K562 (cell line): Measurements from ENCODE around the gene TP53BP2. TPM values are rescaled to one million over a fixed set of nuclear protein-coding genes. Genes with fewer than 3 reads are reported as not detected.

Source experiments
- CBX5 ChIP-seq: IDR thresholded peaks from 2 replicates; pipeline ENCODE4 v1.6.1; 2014; ENCODE audit warnings: low read depth, borderline replicate concordance
- GABPB1 ChIP-seq: sonication (generic); formaldehyde crosslinking; IDR thresholded peaks from 2 replicates; pipeline ENCODE4 v1.8.0; 2022; ENCODE audit warnings: mild to moderate bottlenecking, missing genetic modification reagents
- MAFF ChIP-seq: IDR thresholded peaks from 2 replicates; pipeline ENCODE4 v1.6.1; 2012; ENCODE audit warnings: low read length, improper control_type of control experiment
- NCOA1 ChIP-seq: fragments of 450-650 bp; IDR thresholded peaks from 2 replicates; pipeline ENCODE4 v1.6.1; 2016; ENCODE audit warnings: low read depth
- NFYB ChIP-seq: IDR thresholded peaks from 2 replicates; pipeline ENCODE4 v1.6.1; 2011; ENCODE audit warnings: mild to moderate bottlenecking, moderate library complexity; ENCODE audit not compliant: insufficient read length; ENCODE audit errors: extremely low read depth
- RB1 ChIP-seq: fragments of 450-650 bp; IDR thresholded peaks from 2 replicates; pipeline ENCODE4 v1.6.1; 2017; ENCODE audit warnings: low read depth, mild to moderate bottlenecking
- RBBP5 ChIP-seq: fragments of 200-600 bp; sonication (generic); IDR thresholded peaks from 2 replicates; pipeline ENCODE4 v1.6.1; 2012; ENCODE audit warnings: borderline replicate concordance, mild to moderate bottlenecking, low read length, control low read depth, inconsistent platforms; ENCODE audit not compliant: insufficient read depth, poor library complexity, severe bottlenecking
- ZFP1 ChIP-seq: fragments of 450-650 bp; formaldehyde crosslinking; IDR thresholded peaks from 2 replicates; pipeline ENCODE4 v1.4.0; 2020; ENCODE audit warnings: mild to moderate bottlenecking, mixed read lengths
- polyA plus RNA-seq, 8 experiments: library from polyadenylated mRNA; depleted of rRNA in 4 of 8; stranded (reverse) in 5 of 8; unstranded in 3 of 8; fragments of >200 nt; fragmentation: Nextera tagmentation in 2 of 8; fragmentation: Illumina TruSeq in 1 of 8; extraction: Ambion mirVana in 2 of 8; extraction: Trizol in 1 of 8; gene quantifications; 2 replicates each; pipeline versions ENCODE4 v1.2.1 to v1.2.3, GENCODE V29; 2011 to 2014; ENCODE audit warnings: inconsistent platforms in 1 of 8, missing spikeins in 1 of 8
- total RNA-seq, 7 experiments: library from RNA; depleted of rRNA in 6 of 7; stranded (reverse); fragments of >200 nt in 6 of 7; fragmentation: Illumina TruSeq in 2 of 7; extraction: Trizol in 2 of 7; gene quantifications; 2 replicates each; pipeline versions ENCODE4 v1.2.1 to v1.2.3, GENCODE V29; 2011 to 2021; ENCODE audit warnings: low replicate concordance in 1 of 7
- TF ChIP-seq, protein P1 (sequence below): sonication (generic); formaldehyde crosslinking; IDR thresholded peaks from 2 replicates; pipeline ENCODE4 v1.4.0; 2020; ENCODE audit warnings: mild to moderate bottlenecking, missing genetic modification reagents
- TF ChIP-seq, protein P2 (sequence below): fragments of 450-650 bp; IDR thresholded peaks from 2 replicates; pipeline ENCODE4 v1.6.1; 2016; ENCODE audit warnings: borderline replicate concordance
- TF ChIP-seq, protein P3 (sequence below), 3 experiments: fragments of 200-800 bp in 1 of 3; sonication (Bioruptor generic) in 1 of 3; sonication (generic) in 1 of 3; formaldehyde crosslinking in 1 of 3; IDR thresholded peaks; 2 replicates each; pipeline versions ENCODE4 v1.6.1 to v1.8.0; 2016 to 2022; ENCODE audit warnings: mild to moderate bottlenecking in 2 of 3, missing compliant biosample characterization in 2 of 3, missing genetic modification characterization in 2 of 3, missing genetic modification reagents in 1 of 3
- TF ChIP-seq, protein P4 (sequence below), 2 experiments: fragments of 450-650 bp in 1 of 2; IDR thresholded peaks; 2 replicates each; pipeline ENCODE4 v1.6.1; 2011 to 2017; ENCODE audit warnings: low read depth in 2 of 2, antibody characterized with exemption in 1 of 2, borderline replicate concordance in 1 of 2, low read length in 1 of 2, mild to moderate bottlenecking in 1 of 2, mixed read lengths in 1 of 2; ENCODE audit not compliant: control insufficient read depth in 1 of 2

The TP53BP2 gene
- total and polyA plus RNA-seq, 9 of the 15 experiments (the other 6 are each of a cell fraction or from before 2014, with no cell fraction given), result 17.0 to 69.6 (median 40.1) TPM

DNA sequence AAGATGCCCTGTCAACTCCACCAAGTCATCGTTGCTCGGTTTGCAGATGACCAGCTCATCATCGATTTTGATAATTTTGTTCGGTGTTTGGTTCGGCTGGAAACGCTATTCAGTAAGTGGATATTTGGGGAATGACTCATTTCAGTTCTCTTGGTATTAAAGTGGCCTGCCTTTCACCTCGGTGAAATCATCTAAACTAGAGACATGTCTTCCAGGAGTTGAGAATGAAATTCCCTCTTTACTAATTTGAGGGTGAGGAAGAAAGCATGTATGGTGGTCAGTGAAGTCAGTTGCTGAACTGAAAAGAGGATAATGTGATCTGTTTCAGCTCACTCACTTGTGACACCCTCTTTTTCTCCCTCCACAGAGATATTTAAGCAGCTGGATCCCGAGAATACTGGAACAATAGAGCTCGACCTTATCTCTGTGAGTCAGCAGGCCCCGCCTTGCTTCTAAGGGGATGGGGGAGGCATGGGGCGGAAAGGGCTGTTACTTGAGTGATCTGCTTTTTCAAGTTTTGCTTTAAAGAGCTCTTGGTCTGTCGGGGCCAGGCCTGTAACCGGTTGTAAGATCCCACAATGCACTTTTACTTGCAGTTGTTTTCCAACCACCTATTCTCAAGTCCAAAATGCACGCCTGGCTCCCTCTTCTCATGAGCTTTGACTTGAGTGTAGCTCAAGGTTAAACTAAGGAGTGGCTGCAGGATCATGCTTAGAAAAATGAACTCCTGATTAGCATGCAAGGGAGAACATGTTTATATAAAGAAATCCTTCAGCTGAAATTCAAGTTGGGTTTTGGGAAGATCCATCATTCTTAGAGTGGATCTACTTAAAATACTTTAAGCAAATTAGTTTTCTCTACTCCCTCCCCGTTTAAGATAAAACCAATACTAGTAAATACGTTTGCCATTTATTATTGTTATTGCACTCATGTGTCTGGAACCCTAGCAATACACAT, 73.7 kb downstream of the TP53BP2 start (continued):
- TF ChIP-seq, protein P1, sequence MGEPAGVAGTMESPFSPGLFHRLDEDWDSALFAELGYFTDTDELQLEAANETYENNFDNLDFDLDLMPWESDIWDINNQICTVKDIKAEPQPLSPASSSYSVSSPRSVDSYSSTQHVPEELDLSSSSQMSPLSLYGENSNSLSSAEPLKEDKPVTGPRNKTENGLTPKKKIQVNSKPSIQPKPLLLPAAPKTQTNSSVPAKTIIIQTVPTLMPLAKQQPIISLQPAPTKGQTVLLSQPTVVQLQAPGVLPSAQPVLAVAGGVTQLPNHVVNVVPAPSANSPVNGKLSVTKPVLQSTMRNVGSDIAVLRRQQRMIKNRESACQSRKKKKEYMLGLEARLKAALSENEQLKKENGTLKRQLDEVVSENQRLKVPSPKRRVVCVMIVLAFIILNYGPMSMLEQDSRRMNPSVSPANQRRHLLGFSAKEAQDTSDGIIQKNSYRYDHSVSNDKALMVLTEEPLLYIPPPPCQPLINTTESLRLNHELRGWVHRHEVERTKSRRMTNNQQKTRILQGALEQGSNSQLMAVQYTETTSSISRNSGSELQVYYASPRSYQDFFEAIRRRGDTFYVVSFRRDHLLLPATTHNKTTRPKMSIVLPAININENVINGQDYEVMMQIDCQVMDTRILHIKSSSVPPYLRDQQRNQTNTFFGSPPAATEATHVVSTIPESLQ (CRISPR knock-in tag), result peak; percentile 16; the same call in 1 of the 2 replicates
- TF ChIP-seq GABPB1, result peak; percentile 16; the same call in 1 of the 2 replicates
- TF ChIP-seq, protein P2, sequence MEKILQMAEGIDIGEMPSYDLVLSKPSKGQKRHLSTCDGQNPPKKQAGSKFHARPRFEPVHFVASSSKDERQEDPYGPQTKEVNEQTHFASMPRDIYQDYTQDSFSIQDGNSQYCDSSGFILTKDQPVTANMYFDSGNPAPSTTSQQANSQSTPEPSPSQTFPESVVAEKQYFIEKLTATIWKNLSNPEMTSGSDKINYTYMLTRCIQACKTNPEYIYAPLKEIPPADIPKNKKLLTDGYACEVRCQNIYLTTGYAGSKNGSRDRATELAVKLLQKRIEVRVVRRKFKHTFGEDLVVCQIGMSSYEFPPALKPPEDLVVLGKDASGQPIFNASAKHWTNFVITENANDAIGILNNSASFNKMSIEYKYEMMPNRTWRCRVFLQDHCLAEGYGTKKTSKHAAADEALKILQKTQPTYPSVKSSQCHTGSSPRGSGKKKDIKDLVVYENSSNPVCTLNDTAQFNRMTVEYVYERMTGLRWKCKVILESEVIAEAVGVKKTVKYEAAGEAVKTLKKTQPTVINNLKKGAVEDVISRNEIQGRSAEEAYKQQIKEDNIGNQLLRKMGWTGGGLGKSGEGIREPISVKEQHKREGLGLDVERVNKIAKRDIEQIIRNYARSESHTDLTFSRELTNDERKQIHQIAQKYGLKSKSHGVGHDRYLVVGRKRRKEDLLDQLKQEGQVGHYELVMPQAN, result no peak
- 0 out of 2 replicates have a peak, but pooled peaks have one; percentile 42 for TF ChIP-seq CBX5
- no peak for TF ChIP-seq NFYB
- TF ChIP-seq NCOA1, result peak; percentile 80; the same call in 1 of the 2 replicates
- peak; percentile 84 for TF ChIP-seq RBBP5
- TF ChIP-seq MAFF, result peak; percentile 65
- TF ChIP-seq, protein P3, sequence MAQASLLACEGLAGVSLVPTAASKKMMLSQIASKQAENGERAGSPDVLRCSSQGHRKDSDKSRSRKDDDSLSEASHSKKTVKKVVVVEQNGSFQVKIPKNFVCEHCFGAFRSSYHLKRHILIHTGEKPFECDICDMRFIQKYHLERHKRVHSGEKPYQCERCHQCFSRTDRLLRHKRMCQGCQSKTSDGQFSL (CRISPR knock-in tag; IDR thresholded peaks at IDR 0.05), result peak; percentile 77
- TF ChIP-seq, protein P3 (tag; IDR thresholded peaks at IDR 0.05), result peak in 1 of 2 experiments; percentile 68; a peak in 1 of 4 replicates
- TF ChIP-seq RB1, result no peak
- TF ChIP-seq, protein P4, sequence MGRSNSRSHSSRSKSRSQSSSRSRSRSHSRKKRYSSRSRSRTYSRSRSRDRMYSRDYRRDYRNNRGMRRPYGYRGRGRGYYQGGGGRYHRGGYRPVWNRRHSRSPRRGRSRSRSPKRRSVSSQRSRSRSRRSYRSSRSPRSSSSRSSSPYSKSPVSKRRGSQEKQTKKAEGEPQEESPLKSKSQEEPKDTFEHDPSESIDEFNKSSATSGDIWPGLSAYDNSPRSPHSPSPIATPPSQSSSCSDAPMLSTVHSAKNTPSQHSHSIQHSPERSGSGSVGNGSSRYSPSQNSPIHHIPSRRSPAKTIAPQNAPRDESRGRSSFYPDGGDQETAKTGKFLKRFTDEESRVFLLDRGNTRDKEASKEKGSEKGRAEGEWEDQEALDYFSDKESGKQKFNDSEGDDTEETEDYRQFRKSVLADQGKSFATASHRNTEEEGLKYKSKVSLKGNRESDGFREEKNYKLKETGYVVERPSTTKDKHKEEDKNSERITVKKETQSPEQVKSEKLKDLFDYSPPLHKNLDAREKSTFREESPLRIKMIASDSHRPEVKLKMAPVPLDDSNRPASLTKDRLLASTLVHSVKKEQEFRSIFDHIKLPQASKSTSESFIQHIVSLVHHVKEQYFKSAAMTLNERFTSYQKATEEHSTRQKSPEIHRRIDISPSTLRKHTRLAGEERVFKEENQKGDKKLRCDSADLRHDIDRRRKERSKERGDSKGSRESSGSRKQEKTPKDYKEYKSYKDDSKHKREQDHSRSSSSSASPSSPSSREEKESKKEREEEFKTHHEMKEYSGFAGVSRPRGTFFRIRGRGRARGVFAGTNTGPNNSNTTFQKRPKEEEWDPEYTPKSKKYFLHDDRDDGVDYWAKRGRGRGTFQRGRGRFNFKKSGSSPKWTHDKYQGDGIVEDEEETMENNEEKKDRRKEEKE (IDR thresholded peaks at IDR 0.05; ENCODE audit: borderline replicate concordance in 1 of 2, control insufficient read depth in 1 of 2, low read depth in 2 of 2, low read length in 1 of 2), result peak in 1 of 2 experiments; percentile 64; a peak in 2 of 4 replicates
- TF ChIP-seq ZFP1 (CRISPR knock-in tag), result peak; percentile 22; the same call in 1 of the 2 replicates
